WTC11 (cell line): ENCODE data around the gene GCC1. TPM values are rescaled to one million over a fixed set of nuclear protein-coding genes. Genes with fewer than 3 reads are reported as not detected.

Experiments used
- ATAC-seq: fragments of 200-7000 bp; cut with Tn5 transposase; 2 replicates; pipeline ENCODE4 v1.10.0; 2021; ENCODE audit warnings: mild to moderate bottlenecking, moderate library complexity
- CTCF ChIA-PET: fragments of 300-600 bp; sonication (Branson Sonifier 250); formaldehyde crosslinking; loops from one replicate; lab custom pipeline; 2021; ENCODE audit warnings: antibody characterized with exemption; lab: Charles Lee
- POLR2A ChIA-PET: fragments of 350-600 bp; sonication (Branson Sonifier 250); formaldehyde crosslinking; loops from one replicate; lab custom pipeline; 2021; ENCODE audit warnings: antibody characterized with exemption; lab: Charles Lee
- DNase-seq: peaks from one replicate; pipeline ENCODE4 v3.0.0; 2021; ENCODE audit warnings: low spot score
- H3K27ac Mint-ChIP-seq: 2 replicates; pipeline ENCODE4 v1.8.0; 2021; ENCODE audit warnings: mixed read lengths
- H3K27me3 Mint-ChIP-seq: 2 replicates; pipeline ENCODE4 v1.8.0; 2021; ENCODE audit warnings: low read depth, mild to moderate bottlenecking, moderate library complexity, mixed read lengths
- H3K36me3 Mint-ChIP-seq: 2 replicates; pipeline ENCODE4 v1.8.0; 2021; ENCODE audit warnings: mixed read lengths
- H3K4me1 Mint-ChIP-seq: 2 replicates; pipeline ENCODE4 v1.8.0; 2022; ENCODE audit warnings: mixed read lengths
- H3K4me3 Mint-ChIP-seq: 2 replicates; pipeline ENCODE4 v1.8.0; 2021; ENCODE audit warnings: mild to moderate bottlenecking, moderate library complexity, mixed read lengths
- H3K9me3 Mint-ChIP-seq: 2 replicates; pipeline ENCODE4 v1.8.0; 2021; ENCODE audit warnings: mixed read lengths
- CREB1 ChIP-seq: sonication (generic); formaldehyde crosslinking; IDR thresholded peaks from 2 replicates; pipeline ENCODE4 v1.8.0; 2023; ENCODE audit warnings: mild to moderate bottlenecking, missing genetic modification reagents
- JUN ChIP-seq: sonication (generic); formaldehyde crosslinking; IDR thresholded peaks from 2 replicates; pipeline ENCODE4 v1.8.0; 2023; ENCODE audit warnings: mild to moderate bottlenecking, missing genetic modification reagents
- MXD4 ChIP-seq: fragments of 250-450 bp; sonication (Bioruptor Pico); IDR thresholded peaks from 2 replicates; pipeline ENCODE4 v1.8.0; 2021; ENCODE audit warnings: mild to moderate bottlenecking, moderate library complexity, borderline replicate concordance
- MYBL2 ChIP-seq: sonication (generic); formaldehyde crosslinking; IDR thresholded peaks from 2 replicates; pipeline ENCODE4 v1.8.1; 2023; ENCODE audit warnings: mild to moderate bottlenecking, moderate library complexity, missing genetic modification reagents
- NR3C1 ChIP-seq: sonication (generic); formaldehyde crosslinking; conservative IDR thresholded peaks from 2 replicates; pipeline ENCODE4 v1.8.1; 2023; ENCODE audit warnings: low read depth, mild to moderate bottlenecking, missing genetic modification reagents
- RELA ChIP-seq: sonication (generic); formaldehyde crosslinking; IDR thresholded peaks from 2 replicates; pipeline ENCODE4 v1.8.1; 2022; ENCODE audit warnings: missing genetic modification reagents, mild to moderate bottlenecking, borderline replicate concordance
- SP1 ChIP-seq: sonication (generic); formaldehyde crosslinking; conservative IDR thresholded peaks from 2 replicates; pipeline ENCODE4 v1.8.1; 2022; ENCODE audit warnings: missing genetic modification reagents
- ZBTB21 ChIP-seq: sonication (generic); formaldehyde crosslinking; IDR thresholded peaks from 2 replicates; pipeline ENCODE4 v1.8.1; 2023; ENCODE audit warnings: mild to moderate bottlenecking, missing genetic modification reagents, borderline replicate concordance
- ZNF219 ChIP-seq: sonication (generic); formaldehyde crosslinking; IDR thresholded peaks from 2 replicates; pipeline ENCODE4 v1.8.0; 2023; ENCODE audit warnings: missing genetic modification reagents, mild to moderate bottlenecking, borderline replicate concordance
- ZNF263 ChIP-seq: sonication (generic); formaldehyde crosslinking; IDR thresholded peaks from 2 replicates; pipeline ENCODE4 v1.8.1; 2022; ENCODE audit warnings: low read depth, mild to moderate bottlenecking, moderate library complexity, missing genetic modification reagents
- ZNF416 ChIP-seq: fragments of 250-450 bp; sonication (Bioruptor Pico); IDR thresholded peaks from 2 replicates; pipeline ENCODE4 v1.9.0; 2021; ENCODE audit warnings: mild to moderate bottlenecking, inconsistent platforms
- total RNA-seq: library from RNA; stranded (reverse); gene quantifications from 3 replicates; pipeline ENCODE4 v1.2.3, GENCODE V29; 2021
- TF ChIP-seq, protein P1 (sequence below): fragments of 200-600 bp; IDR thresholded peaks from 2 replicates; pipeline ENCODE4 v1.8.0; 2022; ENCODE audit warnings: antibody characterized with exemption
- TF ChIP-seq, protein P2 (sequence below): sonication (generic); formaldehyde crosslinking; IDR thresholded peaks from 2 replicates; pipeline ENCODE4 v1.8.1; 2022; ENCODE audit warnings: missing genetic modification reagents, borderline replicate concordance
- TF ChIP-seq, protein P3 (sequence below): sonication (generic); formaldehyde crosslinking; IDR thresholded peaks from 2 replicates; pipeline ENCODE4 v1.8.0; 2022; ENCODE audit warnings: mild to moderate bottlenecking, missing genetic modification reagents
- TF ChIP-seq, protein P4 (sequence below): sonication (generic); formaldehyde crosslinking; IDR thresholded peaks from 2 replicates; pipeline ENCODE4 v1.8.1; 2022; ENCODE audit warnings: mild to moderate bottlenecking, missing genetic modification reagents, moderate library complexity, borderline replicate concordance
- TF ChIP-seq, protein P5 (sequence below): sonication (generic); formaldehyde crosslinking; IDR thresholded peaks from 2 replicates; pipeline ENCODE4 v1.8.1; 2023; ENCODE audit warnings: mild to moderate bottlenecking, missing genetic modification reagents
- TF ChIP-seq, protein P6 (sequence below): sonication (generic); formaldehyde crosslinking; IDR thresholded peaks from 2 replicates; pipeline ENCODE4 v1.8.0; 2022; ENCODE audit warnings: missing genetic modification reagents
- TF ChIP-seq, protein P7 (sequence below): sonication (generic); formaldehyde crosslinking; IDR thresholded peaks from 2 replicates; pipeline ENCODE4 v1.8.0; 2023; ENCODE audit warnings: missing genetic modification reagents

GCC1 gene
- total RNA-seq, 1 experiment from 2014 or later: 13.2 TPM

DNA sequence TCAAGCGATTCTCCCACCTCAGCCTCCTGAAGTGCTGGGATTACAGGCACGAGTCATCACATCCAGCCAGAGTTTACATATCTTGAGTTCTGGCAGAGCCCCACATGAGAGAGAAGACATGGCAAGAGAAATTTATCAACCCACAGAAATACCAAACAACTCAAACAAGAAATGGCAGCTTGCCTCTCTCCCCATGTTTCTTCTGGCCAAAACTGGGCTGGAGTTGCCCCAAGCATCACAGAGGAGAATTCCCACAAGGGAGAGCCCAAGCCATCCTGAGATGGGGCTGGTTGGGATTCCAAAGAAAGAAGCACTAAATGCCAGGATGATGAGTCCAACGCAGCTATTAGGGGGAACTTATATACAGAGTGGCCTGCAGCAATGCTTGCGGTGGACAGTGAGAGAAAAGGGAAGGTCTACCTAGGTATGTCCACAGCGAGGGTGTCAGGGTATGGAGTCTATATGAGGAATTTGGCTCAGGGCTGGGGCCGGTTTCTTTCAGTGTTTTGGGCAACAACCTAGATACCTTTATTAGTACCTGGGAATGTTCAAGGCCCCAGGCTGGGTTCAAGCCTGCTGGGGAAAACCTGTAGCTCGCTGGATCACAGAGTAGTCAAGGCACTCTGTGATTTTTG lies 47.0 kb upstream of the GCC1 start (continued):
- TF ChIP-seq MYBL2: no peak

DNA sequence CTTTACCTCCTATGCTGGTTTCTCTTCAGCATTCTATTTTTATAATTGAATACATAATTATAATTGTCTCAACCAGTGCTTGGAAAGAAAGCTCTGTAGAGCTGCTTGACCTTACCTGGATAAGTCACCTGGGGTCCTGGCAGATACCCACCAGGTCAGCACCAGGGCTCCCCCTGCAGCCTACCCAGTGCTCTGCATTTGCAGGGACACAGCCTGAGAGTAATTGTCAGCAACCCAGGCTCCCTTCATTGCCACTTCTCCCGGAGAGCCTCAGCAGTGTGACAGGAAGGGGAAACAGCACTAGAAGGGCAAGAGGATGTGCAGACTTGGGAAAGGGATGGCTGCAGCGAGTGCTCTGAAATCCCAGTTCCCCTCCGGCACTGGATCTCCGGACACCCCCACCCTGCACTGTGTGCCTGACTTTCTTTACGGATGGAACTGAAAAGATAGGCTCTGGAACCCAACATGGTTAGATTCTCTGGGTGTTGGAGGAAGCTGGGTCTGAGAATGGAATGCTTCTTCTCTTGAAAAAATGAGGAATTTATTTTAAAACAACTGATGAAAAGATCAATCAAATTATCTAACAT lies 44.0 kb upstream of the GCC1 start:
- peak; percentile 91 for DNase-seq
- Mint-ChIP-seq H3K4me1 (peaks cover 11% of the 10 kb centered on the region), H3K9me3 (no peaks in the 10 kb centered on the region), H3K4me3 (peak overlapping the region; percentile 33), H3K27ac (no peak overlapping the region), H3K36me3 (no peaks in the 10 kb centered on the region), H3K27me3 (peaks cover 29% of the 10 kb centered on the region)
- TF ChIP-seq CREB1 (CRISPR knock-in tag): no peak
- TF ChIP-seq, protein P1, sequence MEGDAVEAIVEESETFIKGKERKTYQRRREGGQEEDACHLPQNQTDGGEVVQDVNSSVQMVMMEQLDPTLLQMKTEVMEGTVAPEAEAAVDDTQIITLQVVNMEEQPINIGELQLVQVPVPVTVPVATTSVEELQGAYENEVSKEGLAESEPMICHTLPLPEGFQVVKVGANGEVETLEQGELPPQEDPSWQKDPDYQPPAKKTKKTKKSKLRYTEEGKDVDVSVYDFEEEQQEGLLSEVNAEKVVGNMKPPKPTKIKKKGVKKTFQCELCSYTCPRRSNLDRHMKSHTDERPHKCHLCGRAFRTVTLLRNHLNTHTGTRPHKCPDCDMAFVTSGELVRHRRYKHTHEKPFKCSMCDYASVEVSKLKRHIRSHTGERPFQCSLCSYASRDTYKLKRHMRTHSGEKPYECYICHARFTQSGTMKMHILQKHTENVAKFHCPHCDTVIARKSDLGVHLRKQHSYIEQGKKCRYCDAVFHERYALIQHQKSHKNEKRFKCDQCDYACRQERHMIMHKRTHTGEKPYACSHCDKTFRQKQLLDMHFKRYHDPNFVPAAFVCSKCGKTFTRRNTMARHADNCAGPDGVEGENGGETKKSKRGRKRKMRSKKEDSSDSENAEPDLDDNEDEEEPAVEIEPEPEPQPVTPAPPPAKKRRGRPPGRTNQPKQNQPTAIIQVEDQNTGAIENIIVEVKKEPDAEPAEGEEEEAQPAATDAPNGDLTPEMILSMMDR: peak; percentile 63
- TF ChIP-seq, protein P2, sequence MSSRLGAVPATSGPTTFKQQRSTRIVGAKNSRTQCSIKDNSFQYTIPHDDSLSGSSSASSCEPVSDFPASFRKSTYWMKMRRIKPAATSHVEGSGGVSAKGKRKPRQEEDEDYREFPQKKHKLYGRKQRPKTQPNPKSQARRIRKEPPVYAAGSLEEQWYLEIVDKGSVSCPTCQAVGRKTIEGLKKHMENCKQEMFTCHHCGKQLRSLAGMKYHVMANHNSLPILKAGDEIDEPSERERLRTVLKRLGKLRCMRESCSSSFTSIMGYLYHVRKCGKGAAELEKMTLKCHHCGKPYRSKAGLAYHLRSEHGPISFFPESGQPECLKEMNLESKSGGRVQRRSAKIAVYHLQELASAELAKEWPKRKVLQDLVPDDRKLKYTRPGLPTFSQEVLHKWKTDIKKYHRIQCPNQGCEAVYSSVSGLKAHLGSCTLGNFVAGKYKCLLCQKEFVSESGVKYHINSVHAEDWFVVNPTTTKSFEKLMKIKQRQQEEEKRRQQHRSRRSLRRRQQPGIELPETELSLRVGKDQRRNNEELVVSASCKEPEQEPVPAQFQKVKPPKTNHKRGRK (CRISPR knock-in tag): 0 out of 2 replicates have a peak, but pooled peaks have one; percentile 29
- peak; percentile 99 for ATAC-seq
- ChIA-PET CTCF (interaction anchor here (0.6 to 2.8 kb wide), 46 partner anchors 9 to 580 kb away, joined by 3 to 89 read pairs (median 4); partner anchors contain the start of genes ARF5, GCC1 and PAX4), POLR2A (interaction anchor here (0.7 to 1.2 kb wide), 2 partner anchors 40 to 41 kb away, joined by 3 to 5 read pairs; partner anchors contain the start of gene ARF5)

DNA sequence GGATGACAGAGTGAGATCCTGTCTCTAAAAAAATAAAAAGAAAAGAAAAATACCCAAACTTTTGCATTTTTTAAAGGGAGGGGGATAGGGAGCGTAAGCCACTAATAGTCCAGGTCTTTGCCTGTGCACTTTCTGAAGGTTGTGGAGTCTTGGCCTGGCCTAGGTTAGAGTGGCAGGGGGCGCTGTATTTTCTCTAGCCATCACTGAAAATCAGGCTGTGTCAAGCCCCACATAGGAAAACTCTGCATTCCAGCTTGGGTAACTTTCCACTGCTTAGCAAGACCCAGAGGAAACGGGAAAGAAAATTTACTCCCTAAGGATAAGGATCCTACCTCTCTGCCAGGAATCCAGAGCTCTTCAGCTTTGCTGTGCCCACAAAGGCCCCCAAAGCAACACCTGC lies 43.0 kb upstream of the GCC1 start:
- ChIA-PET POLR2A (interaction anchor here (1.2 kb wide), 1 partner anchor 40 kb away, joined by 5 read pairs; the partner anchor contains the start of gene ARF5), CTCF (interaction anchor here (0.6 to 2.8 kb wide), 33 partner anchors 8 to 578 kb away, joined by 3 to 89 read pairs (median 6); partner anchors contain the start of genes ARF5, GCC1 and PAX4)
- peaks cover 11% of the 10 kb centered on the region for H3K4me1 Mint-ChIP-seq
- H3K27me3 Mint-ChIP-seq: peaks cover 24% of the 10 kb centered on the region
- no peaks in the 10 kb centered on the region for H3K36me3 Mint-ChIP-seq
- no peak overlapping the region for H3K4me3 Mint-ChIP-seq
- DNase-seq (peak; percentile 49), ATAC-seq (peak; percentile 72)
- H3K27ac Mint-ChIP-seq: no peak overlapping the region
- no peaks in the 10 kb centered on the region for H3K9me3 Mint-ChIP-seq
- TF ChIP-seq ZBTB21 (CRISPR knock-in tag) (no peak), SP1 (CRISPR knock-in tag) (no peak), ZNF416 (CRISPR knock-in tag) (no peak), ZNF219 (CRISPR knock-in tag) (no peak), NR3C1 (CRISPR knock-in tag) (no peak), RELA (CRISPR knock-in tag) (no peak), JUN (CRISPR knock-in tag) (no peak), MXD4 (CRISPR knock-in tag) (no peak), ZNF263 (CRISPR knock-in tag) (no peak)
- TF ChIP-seq, protein P3, sequence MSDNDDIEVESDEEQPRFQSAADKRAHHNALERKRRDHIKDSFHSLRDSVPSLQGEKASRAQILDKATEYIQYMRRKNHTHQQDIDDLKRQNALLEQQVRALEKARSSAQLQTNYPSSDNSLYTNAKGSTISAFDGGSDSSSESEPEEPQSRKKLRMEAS (CRISPR knock-in tag): no peak
- TF ChIP-seq, protein P4, sequence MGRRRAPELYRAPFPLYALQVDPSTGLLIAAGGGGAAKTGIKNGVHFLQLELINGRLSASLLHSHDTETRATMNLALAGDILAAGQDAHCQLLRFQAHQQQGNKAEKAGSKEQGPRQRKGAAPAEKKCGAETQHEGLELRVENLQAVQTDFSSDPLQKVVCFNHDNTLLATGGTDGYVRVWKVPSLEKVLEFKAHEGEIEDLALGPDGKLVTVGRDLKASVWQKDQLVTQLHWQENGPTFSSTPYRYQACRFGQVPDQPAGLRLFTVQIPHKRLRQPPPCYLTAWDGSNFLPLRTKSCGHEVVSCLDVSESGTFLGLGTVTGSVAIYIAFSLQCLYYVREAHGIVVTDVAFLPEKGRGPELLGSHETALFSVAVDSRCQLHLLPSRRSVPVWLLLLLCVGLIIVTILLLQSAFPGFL (CRISPR knock-in tag): no peak
- TF ChIP-seq, protein P5, sequence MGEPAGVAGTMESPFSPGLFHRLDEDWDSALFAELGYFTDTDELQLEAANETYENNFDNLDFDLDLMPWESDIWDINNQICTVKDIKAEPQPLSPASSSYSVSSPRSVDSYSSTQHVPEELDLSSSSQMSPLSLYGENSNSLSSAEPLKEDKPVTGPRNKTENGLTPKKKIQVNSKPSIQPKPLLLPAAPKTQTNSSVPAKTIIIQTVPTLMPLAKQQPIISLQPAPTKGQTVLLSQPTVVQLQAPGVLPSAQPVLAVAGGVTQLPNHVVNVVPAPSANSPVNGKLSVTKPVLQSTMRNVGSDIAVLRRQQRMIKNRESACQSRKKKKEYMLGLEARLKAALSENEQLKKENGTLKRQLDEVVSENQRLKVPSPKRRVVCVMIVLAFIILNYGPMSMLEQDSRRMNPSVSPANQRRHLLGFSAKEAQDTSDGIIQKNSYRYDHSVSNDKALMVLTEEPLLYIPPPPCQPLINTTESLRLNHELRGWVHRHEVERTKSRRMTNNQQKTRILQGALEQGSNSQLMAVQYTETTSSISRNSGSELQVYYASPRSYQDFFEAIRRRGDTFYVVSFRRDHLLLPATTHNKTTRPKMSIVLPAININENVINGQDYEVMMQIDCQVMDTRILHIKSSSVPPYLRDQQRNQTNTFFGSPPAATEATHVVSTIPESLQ (CRISPR knock-in tag): no peak
- TF ChIP-seq, protein P6, sequence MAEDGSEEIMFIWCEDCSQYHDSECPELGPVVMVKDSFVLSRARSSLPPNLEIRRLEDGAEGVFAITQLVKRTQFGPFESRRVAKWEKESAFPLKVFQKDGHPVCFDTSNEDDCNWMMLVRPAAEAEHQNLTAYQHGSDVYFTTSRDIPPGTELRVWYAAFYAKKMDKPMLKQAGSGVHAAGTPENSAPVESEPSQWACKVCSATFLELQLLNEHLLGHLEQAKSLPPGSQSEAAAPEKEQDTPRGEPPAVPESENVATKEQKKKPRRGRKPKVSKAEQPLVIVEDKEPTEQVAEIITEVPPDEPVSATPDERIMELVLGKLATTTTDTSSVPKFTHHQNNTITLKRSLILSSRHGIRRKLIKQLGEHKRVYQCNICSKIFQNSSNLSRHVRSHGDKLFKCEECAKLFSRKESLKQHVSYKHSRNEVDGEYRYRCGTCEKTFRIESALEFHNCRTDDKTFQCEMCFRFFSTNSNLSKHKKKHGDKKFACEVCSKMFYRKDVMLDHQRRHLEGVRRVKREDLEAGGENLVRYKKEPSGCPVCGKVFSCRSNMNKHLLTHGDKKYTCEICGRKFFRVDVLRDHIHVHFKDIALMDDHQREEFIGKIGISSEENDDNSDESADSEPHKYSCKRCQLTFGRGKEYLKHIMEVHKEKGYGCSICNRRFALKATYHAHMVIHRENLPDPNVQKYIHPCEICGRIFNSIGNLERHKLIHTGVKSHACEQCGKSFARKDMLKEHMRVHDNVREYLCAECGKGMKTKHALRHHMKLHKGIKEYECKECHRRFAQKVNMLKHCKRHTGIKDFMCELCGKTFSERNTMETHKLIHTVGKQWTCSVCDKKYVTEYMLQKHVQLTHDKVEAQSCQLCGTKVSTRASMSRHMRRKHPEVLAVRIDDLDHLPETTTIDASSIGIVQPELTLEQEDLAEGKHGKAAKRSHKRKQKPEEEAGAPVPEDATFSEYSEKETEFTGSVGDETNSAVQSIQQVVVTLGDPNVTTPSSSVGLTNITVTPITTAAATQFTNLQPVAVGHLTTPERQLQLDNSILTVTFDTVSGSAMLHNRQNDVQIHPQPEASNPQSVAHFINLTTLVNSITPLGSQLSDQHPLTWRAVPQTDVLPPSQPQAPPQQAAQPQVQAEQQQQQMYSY (CRISPR knock-in tag): no peak
- TF ChIP-seq, protein P7, sequence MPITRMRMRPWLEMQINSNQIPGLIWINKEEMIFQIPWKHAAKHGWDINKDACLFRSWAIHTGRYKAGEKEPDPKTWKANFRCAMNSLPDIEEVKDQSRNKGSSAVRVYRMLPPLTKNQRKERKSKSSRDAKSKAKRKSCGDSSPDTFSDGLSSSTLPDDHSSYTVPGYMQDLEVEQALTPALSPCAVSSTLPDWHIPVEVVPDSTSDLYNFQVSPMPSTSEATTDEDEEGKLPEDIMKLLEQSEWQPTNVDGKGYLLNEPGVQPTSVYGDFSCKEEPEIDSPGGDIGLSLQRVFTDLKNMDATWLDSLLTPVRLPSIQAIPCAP (CRISPR knock-in tag): no peak
